Muscle of back (tissue), 11 donors: ENCODE results near the gene TMSB4X. TPM values are rescaled to one million over a fixed set of nuclear protein-coding genes. Genes with fewer than 3 reads are reported as not detected.
"Not testable (repeated sequence)": the region's sequence is repeated elsewhere in the genome, so short reads cannot be mapped to it uniquely, and the experiment has no call there.

ENCODE experiments used
- DNase-seq, 3 donors: peaks; one replicate each; pipeline versions ENCODE4 v3.0.0 to v3.0.0-alpha.2; 2013
- polyA plus RNA-seq, 10 donors: library from polyadenylated mRNA; unstranded; fragments of 120-200 nt; gene quantifications; one replicate each; pipeline ENCODE4 v1.2.1, GENCODE V29; 2013; ENCODE audit not compliant: insufficient read length in 10 of 10

The TMSB4X gene
- polyA plus RNA-seq, 10 donors = 887 to 1,649 (median 1,316) TPM

- no peak for DNase-seq
Observed at GRCh38 chrX:12950851-12951594, 23.9 kb upstream of the TMSB4X start.

DNA sequence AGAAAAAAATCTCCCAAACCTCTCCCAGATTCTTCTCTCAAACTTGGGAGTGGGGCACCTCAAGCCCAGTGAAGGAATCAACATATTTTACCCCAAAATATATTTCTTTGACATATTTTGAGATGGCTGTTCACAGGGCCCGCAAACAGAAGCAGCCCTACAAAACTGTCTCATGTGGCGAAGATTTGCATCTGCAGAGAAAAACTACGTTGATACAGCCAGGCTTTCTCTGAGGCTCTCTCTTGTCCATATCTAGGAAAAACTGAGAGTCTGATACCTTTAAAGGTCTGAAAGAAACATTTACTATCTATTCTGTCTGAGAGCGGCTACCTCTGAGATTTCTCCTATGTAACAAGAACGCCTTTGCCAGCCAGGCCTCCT lies 23.3 kb upstream of the TMSB4X start:
- DNase-seq = no peak

- DNase-seq = no peak
Observed at GRCh38 chrX:12953420-12953819, 21.5 kb upstream of the TMSB4X start.

GRCh38 chrX:12954376-12954775 lies 20.5 kb upstream of the TMSB4X start:
- no peak for DNase-seq

GRCh38 chrX:12954981-12955380 lies 19.9 kb upstream of the TMSB4X start:
- no peak for DNase-seq

GRCh38 chrX:12955882-12956703 lies 18.8 kb upstream of the TMSB4X start:
- peak in 1 of 3 donors; percentile 69 for DNase-seq

GRCh38 chrX:12956704-12957534 lies 18.0 kb upstream of the TMSB4X start:
- DNase-seq = peak in 1 of 3 donors; percentile 57

- DNase-seq = no peak
Observed at GRCh38 chrX:12958059-12958458, 16.9 kb upstream of the TMSB4X start.

GRCh38 chrX:12958461-12958860 lies 16.4 kb upstream of the TMSB4X start:
- no peak for DNase-seq

DNA sequence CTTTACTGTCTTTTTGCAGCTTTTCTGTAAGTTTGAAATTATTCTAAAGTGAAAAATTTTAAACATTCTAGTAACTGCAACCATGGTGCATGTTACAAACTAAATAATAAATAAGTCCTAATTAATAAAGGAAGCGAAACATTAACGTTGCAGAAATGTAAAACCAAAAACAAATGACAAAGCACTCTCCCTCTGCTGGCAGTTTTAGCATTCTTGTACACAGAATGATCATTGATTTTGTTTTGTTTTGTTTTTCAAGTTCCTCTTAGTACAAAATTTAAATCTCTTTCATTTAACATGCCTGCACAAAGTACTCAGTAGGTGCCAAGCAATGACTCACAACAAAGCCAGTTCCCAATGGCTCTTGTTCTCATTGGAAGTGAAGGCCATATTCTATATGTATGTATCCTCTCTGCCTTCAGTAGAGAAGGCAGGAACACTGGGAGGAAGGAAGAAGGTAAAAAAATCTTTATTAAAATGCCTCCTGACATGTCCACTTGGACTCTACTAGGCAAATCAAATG lies 13.7 kb upstream of the TMSB4X start:
- DNase-seq = no peak

- DNase-seq = no peak
Observed at GRCh38 chrX:12962041-12962504, 12.8 kb upstream of the TMSB4X start.

GRCh38 chrX:12963210-12963850 lies 11.6 kb upstream of the TMSB4X start:
- DNase-seq = not testable (repeated sequence)

DNA sequence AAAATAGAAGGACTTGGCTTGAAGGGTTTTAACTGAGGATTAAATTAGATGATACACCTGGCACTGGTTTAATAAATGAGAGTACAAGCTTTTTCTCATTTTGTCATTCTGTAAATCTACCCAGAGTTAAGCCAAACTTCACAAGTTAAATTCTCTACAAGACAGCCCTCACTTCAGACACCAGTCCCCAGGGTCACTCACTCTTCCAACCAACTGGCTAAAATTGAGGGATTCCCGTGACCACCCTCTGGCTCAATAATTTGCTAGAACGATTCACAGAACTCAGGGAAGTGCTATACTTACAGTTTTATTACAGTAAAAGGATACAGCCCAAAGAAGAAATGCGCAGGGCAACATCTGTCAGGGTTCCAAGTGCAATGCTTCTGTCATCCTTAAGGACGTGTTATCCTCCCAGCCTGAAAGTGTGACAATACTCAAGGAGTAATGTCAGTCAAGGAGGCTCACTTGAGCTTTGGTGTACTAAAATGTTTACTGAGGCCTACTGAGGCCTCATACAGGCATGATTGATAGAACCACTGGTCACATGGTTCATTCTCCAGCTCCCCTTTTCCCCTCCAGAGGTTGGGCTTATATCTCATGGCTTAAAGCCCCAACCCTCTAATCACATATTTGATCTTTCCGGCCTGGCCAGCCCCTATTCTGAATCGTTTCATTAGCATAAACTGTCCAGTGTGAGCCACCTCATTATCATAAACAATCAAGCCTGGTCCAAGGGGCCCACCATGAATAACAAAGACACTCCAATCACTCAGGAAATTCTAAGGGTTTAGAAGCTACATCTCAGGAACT lies 9.6 kb upstream of the TMSB4X start:
- DNase-seq = no peak

GRCh38 chrX:12966151-12966550 lies 8.8 kb upstream of the TMSB4X start:
- no peak for DNase-seq

GRCh38 chrX:12967711-12968465 lies 7.0 kb upstream of the TMSB4X start:
- DNase-seq = no peak

- DNase-seq = peak in 1 of 3 donors; percentile 80
Observed at GRCh38 chrX:12970691-12971202, 4.2 kb upstream of the TMSB4X start.

GRCh38 chrX:12971282-12972003 lies 3.5 kb upstream of the TMSB4X start:
- DNase-seq = no peak

DNA sequence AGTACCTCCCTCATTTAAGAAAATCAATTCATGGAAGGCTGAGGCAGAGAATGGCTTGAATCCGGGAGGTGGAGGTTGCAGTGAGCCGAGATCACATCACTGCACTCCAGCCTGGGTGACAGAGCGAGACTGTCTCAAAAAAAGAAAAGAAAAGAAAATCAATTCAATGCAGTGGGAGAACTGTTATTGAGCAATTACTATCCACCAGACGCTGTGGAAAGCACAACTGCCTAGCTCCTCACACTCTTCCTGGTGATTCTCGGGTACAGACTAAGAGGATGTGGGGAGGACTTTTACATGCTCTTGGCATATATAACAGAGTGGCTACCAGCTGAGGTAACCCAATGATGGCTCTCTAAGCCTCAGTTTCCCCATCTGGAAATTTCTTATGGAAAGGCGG lies 2.7 kb upstream of the TMSB4X start:
- DNase-seq = no peak
